ENCODE measurements around the gene EPHA6.

DNA sequence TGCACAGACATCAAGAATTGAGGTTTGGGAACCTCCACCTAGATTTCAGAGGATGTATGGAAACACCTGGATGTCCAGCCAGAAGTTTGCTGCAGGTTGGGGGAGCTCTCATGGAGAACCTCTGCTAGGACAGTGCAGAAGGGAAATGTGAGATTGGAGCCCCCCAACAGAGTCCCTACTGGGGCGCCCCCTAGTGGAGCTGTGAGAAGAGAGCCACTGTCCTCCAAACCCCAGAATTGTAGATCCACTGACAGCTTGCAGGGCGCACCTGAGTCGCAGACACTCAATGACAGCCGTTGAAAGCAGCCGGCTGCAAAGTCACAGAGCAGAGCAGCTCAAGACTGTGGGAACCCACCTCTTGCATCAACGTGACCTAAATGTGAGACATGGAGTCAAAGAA is 34.6 kb upstream of the EPHA6 start:
- TF ChIP-seq, protein P1, sequence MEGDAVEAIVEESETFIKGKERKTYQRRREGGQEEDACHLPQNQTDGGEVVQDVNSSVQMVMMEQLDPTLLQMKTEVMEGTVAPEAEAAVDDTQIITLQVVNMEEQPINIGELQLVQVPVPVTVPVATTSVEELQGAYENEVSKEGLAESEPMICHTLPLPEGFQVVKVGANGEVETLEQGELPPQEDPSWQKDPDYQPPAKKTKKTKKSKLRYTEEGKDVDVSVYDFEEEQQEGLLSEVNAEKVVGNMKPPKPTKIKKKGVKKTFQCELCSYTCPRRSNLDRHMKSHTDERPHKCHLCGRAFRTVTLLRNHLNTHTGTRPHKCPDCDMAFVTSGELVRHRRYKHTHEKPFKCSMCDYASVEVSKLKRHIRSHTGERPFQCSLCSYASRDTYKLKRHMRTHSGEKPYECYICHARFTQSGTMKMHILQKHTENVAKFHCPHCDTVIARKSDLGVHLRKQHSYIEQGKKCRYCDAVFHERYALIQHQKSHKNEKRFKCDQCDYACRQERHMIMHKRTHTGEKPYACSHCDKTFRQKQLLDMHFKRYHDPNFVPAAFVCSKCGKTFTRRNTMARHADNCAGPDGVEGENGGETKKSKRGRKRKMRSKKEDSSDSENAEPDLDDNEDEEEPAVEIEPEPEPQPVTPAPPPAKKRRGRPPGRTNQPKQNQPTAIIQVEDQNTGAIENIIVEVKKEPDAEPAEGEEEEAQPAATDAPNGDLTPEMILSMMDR (IDR thresholded peaks at IDR 0.05) = no peak
- no peak for TF ChIP-seq EP300 (IDR thresholded peaks at IDR 0.05)
